ENCODE measurements around the gene KREMEN2. TPM values are rescaled to one million over a fixed set of nuclear protein-coding genes. Genes with fewer than 3 reads are reported as not detected.
A peak's percentile ranks its signal among the peaks of the same experiment; 100 is the strongest.
"Not testable (repeated sequence)": the region's sequence is repeated elsewhere in the genome, so short reads cannot be mapped to it uniquely, and the experiment has no call there.

KREMEN2 gene
- total RNA-seq, 4 donors from 2014 or later: not detected

GRCh38 chr16:2924901-2925755, 38.9 kb upstream of the KREMEN2 start:
- ATAC-seq: no peak
- Histone ChIP-seq H3K27me3 (no peaks in the 10 kb centered on the region), H3K27ac (no peak overlapping the region), H3K4me1 (peaks cover 0 to 21% (median 0%) of the 10 kb centered on the region in 3 donors), H3K9me3 (no peaks in the 10 kb centered on the region), H3K36me3 (peaks cover 0 to 52% of the 10 kb centered on the region in 2 donors), H3K4me3 (no peak overlapping the region)
- TF ChIP-seq POLR2AphosphoS5 (IDR thresholded peaks at IDR 0.05) (no peak), POLR2A (IDR thresholded peaks at IDR 0.05) (no peak), CTCF (IDR thresholded peaks at IDR 0.05) (no peak), EP300 (IDR thresholded peaks at IDR 0.05) (no peak)
- WGBS, 2 donors (ENCODE audit: low coverage in 1 of 2): 59 to 65% methylated on average over 4 to 6 of the region's 42 CpGs

GRCh38 chr16:2925951-2926649, 38.0 kb upstream of the KREMEN2 start:
- H3K4me1 ChIP-seq: peaks cover 0 to 18% (median 0%) of the 10 kb centered on the region in 3 donors
- peaks cover 0 to 62% of the 10 kb centered on the region in 2 donors for H3K36me3 ChIP-seq
- no peak for TF ChIP-seq POLR2A (IDR thresholded peaks at IDR 0.05)
- TF ChIP-seq CTCF (IDR thresholded peaks at IDR 0.05): no peak
- TF ChIP-seq EP300 (IDR thresholded peaks at IDR 0.05): no peak
- no peak for TF ChIP-seq POLR2AphosphoS5 (IDR thresholded peaks at IDR 0.05)
- no peak for ATAC-seq
- no peak overlapping the region for H3K4me3 ChIP-seq
- H3K27ac ChIP-seq: no peak overlapping the region
- no peaks in the 10 kb centered on the region for H3K9me3 ChIP-seq
- 72 to 73% methylated on average over 4 to 5 of the region's 9 CpGs for WGBS, 2 donors (ENCODE audit: low coverage in 1 of 2)
- H3K27me3 ChIP-seq: no peaks in the 10 kb centered on the region

- ATAC-seq: no peak
- peaks cover 0 to 62% of the 10 kb centered on the region in 2 donors for H3K36me3 ChIP-seq
- H3K27ac ChIP-seq: peak overlapping the region in 1 of 4 donors; percentile 52
- whole genome bisulfite sequencing, 2 donors (ENCODE audit: low coverage in 1 of 2): 59 to 84% methylated on average over 5 of the region's 5 CpGs
- peaks cover 0 to 18% (median 0%) of the 10 kb centered on the region in 3 donors for H3K4me1 ChIP-seq
- TF ChIP-seq POLR2AphosphoS5 (IDR thresholded peaks at IDR 0.05): no peak
- no peak for TF ChIP-seq CTCF (IDR thresholded peaks at IDR 0.05)
- TF ChIP-seq POLR2A (IDR thresholded peaks at IDR 0.05): no peak
- no peak for TF ChIP-seq EP300 (IDR thresholded peaks at IDR 0.05)
- no peaks in the 10 kb centered on the region for H3K9me3 ChIP-seq
- H3K27me3 ChIP-seq: no peaks in the 10 kb centered on the region
- H3K4me3 ChIP-seq: peak overlapping the region in 1 of 2 donors; percentile 27
Measured at GRCh38 chr16:2926650-2926999, 37.5 kb upstream of the KREMEN2 start.

GRCh38 chr16:2927010-2927646, 36.9 kb upstream of the KREMEN2 start:
- Histone ChIP-seq H3K4me3 (peak overlapping the region in 1 of 2 donors; percentile 27), H3K36me3 (peaks cover 0 to 58% of the 10 kb centered on the region in 2 donors), H3K4me1 (peaks cover 0 to 18% (median 0%) of the 10 kb centered on the region in 3 donors), H3K9me3 (no peaks in the 10 kb centered on the region), H3K27ac (peak overlapping the region in 1 of 4 donors; percentile 52), H3K27me3 (no peaks in the 10 kb centered on the region)
- WGBS, 2 donors (ENCODE audit: low coverage in 1 of 2): 8 to 9% methylated on average over 14 to 17 of the region's 19 CpGs
- ATAC-seq: peak; percentile 93
- no peak for TF ChIP-seq POLR2A (IDR thresholded peaks at IDR 0.05)
- TF ChIP-seq POLR2AphosphoS5 (IDR thresholded peaks at IDR 0.05): no peak
- TF ChIP-seq CTCF (IDR thresholded peaks at IDR 0.05): peak in 3 of 4 experiments; percentile 94 to 98 (median 97)
- no peak for TF ChIP-seq EP300 (IDR thresholded peaks at IDR 0.05)

GRCh38 chr16:2928151-2928550, 35.9 kb upstream of the KREMEN2 start:
- 95 to 100% methylated on average over 1 to 3 of the region's 4 CpGs for WGBS, 2 donors (ENCODE audit: low coverage in 1 of 2)
- peaks cover 0 to 57% of the 10 kb centered on the region in 2 donors for H3K36me3 ChIP-seq
- ATAC-seq: not testable (repeated sequence)

More at GRCh38 chr16:2928151-2928550, 35.9 kb upstream of the KREMEN2 start:
- H3K27ac ChIP-seq, H3K4me3 ChIP-seq, H3K9me3 ChIP-seq, H3K27me3 ChIP-seq: not testable (repeated sequence)
- peaks cover 0 to 18% (median 0%) of the 10 kb centered on the region in 3 donors for H3K4me1 ChIP-seq
